Measurements from ENCODE around the gene GNG2.

- TF ChIP-seq CHD2 (IDR thresholded peaks at IDR 0.05; ENCODE audit: low read length) = no peak
- TF ChIP-seq TEAD4 (IDR thresholded peaks at IDR 0.05; ENCODE audit: low read depth, low read length) = no peak
- no peak for TF ChIP-seq BRCA1 (IDR thresholded peaks at IDR 0.05; ENCODE audit: low read depth, low read length)
- no peak for TF ChIP-seq CEBPB (IDR thresholded peaks at IDR 0.05; ENCODE audit: low read depth, low read length)
- no peak for TF ChIP-seq CTCF (IDR thresholded peaks at IDR 0.05; ENCODE audit: control extremely low read depth in 1 of 3, insufficient read depth in 1 of 3, low read depth in 1 of 3, low read length in 3 of 3)
- no peak for TF ChIP-seq EZH2 (IDR thresholded peaks at IDR 0.05; ENCODE audit: low read depth, low read length, severe bottlenecking)
- TF ChIP-seq HDAC2 (IDR thresholded peaks at IDR 0.05; ENCODE audit: borderline replicate concordance in 1 of 2, low read depth in 2 of 2, low read length in 2 of 2) = no peak
- no peak for TF ChIP-seq SP4 (IDR thresholded peaks at IDR 0.05; ENCODE audit: low read length)
- TF ChIP-seq SUZ12 (IDR thresholded peaks at IDR 0.05; ENCODE audit: low read length) = no peak
- TF ChIP-seq MAFK (IDR thresholded peaks at IDR 0.05; ENCODE audit: low read depth, low read length) = no peak
- no peak for TF ChIP-seq USF2 (IDR thresholded peaks at IDR 0.05; ENCODE audit: low read length)
- no peak for TF ChIP-seq TAF1 (IDR thresholded peaks at IDR 0.05; ENCODE audit: low read depth, low read length)
Observed at GRCh38 chr14:51921026-51921425, 60.6 kb downstream of the GNG2 start.
